A549 (cell line): ENCODE data around the gene MAPT. TPM values are rescaled to one million over a fixed set of nuclear protein-coding genes. Genes with fewer than 3 reads are reported as not detected.

ENCODE experiments used
- ATAC-seq, 2 experiments: fragments of 200-7000 bp in 1 of 2; fragments of >200 bp in 1 of 2; cut with Nextera tagmentation in 1 of 2; cut with Tn5 transposase in 1 of 2; 3 replicates each; pipeline versions ENCODE4 v1.8.0 to v1.9.1; 2018 to 2020; ENCODE audit warnings: mild to moderate bottlenecking in 1 of 2, moderate library complexity in 1 of 2
- CTCF ChIA-PET: fragments of 300-600 bp; sonication (Branson Sonifier 250); formaldehyde crosslinking; extraction: SDS; loops from one replicate; lab custom pipeline; 2021; ENCODE audit warnings: antibody characterized with exemption, inconsistent platforms; lab: Yijun Ruan, JAX
- POLR2A ChIA-PET: fragments of 350-600 bp; formaldehyde crosslinking; extraction: SDS; loops from one replicate; lab custom pipeline; 2021; ENCODE audit warnings: antibody characterized with exemption, inconsistent platforms; lab: Yijun Ruan, JAX
- DNase-seq, 2 experiments: peaks; one replicate each; pipeline versions ENCODE4 v3.0.0 to v3.0.0-alpha.2; 2011 to 2016; ENCODE audit warnings: low read depth in 1 of 2, low spot score in 1 of 2
- FAIRE-seq: peaks from 2 replicates; lab custom pipeline; 2011; peaks lifted over from hg19 to GRCh38; lab: Jason Lieb, UNC
- H3K27ac ChIP-seq, 2 experiments: fragments of >200 bp; sonication (Bioruptor Twin); formaldehyde crosslinking; 3 replicates each; pipeline ENCODE4 v1.5.1; 2016 to 2017
- H3K4me1 ChIP-seq: fragments of >200 bp; sonication (Bioruptor Twin); formaldehyde crosslinking; 3 replicates; pipeline ENCODE4 v1.6.1; 2016
- H3K4me2 ChIP-seq: fragments of >200 bp; sonication (Bioruptor Twin); formaldehyde crosslinking; 3 replicates; pipeline ENCODE4 v1.6.1; 2016
- H3K4me3 ChIP-seq: fragments of >200 bp; sonication (Bioruptor Twin); formaldehyde crosslinking; 3 replicates; pipeline ENCODE4 v1.5.1; 2016
- H3K9me3 ChIP-seq: fragments of >200 bp; sonication (Bioruptor Twin); formaldehyde crosslinking; 3 replicates; pipeline ENCODE4 v1.6.1; 2016
- FOXS1 ChIP-seq: fragments of 250-450 bp; sonication (Bioruptor Pico); IDR thresholded peaks from 2 replicates; pipeline ENCODE4 v1.5.0; 2020; ENCODE audit warnings: mild to moderate bottlenecking, moderate library complexity
- GATA3 ChIP-seq: IDR thresholded peaks from 2 replicates; pipeline ENCODE4 v1.6.1; 2012; ENCODE audit warnings: borderline replicate concordance
- HOXA7 ChIP-seq: fragments of 250-450 bp; sonication (Bioruptor Pico); IDR thresholded peaks from 2 replicates; pipeline ENCODE4 v1.5.0; 2020; ENCODE audit warnings: mild to moderate bottlenecking, moderate library complexity
- JUN ChIP-seq, 2 experiments: fragments of >200 bp; sonication (Bioruptor Twin); formaldehyde crosslinking; IDR thresholded peaks; 2 replicates in 1 of 2; 3 replicates in 1 of 2; pipeline ENCODE4 v1.6.1; 2016 to 2017
- JUNB ChIP-seq: fragments of >200 bp; sonication (Bioruptor Twin); formaldehyde crosslinking; IDR thresholded peaks from 2 replicates; pipeline ENCODE4 v1.6.1; 2016
- KDM1A ChIP-seq: fragments of 200-600 bp; sonication (generic); IDR thresholded peaks from 2 replicates; pipeline ENCODE4 v1.6.1; 2016; ENCODE audit warnings: low read depth, mild to moderate bottlenecking
- KDM5A ChIP-seq: fragments of 200-600 bp; sonication (generic); IDR thresholded peaks from 2 replicates; pipeline ENCODE4 v1.6.1; 2016; ENCODE audit warnings: antibody characterized with exemption, mild to moderate bottlenecking
- MAZ ChIP-seq: fragments of 150-350 bp; IDR thresholded peaks from 2 replicates; pipeline ENCODE4 v1.6.1; 2014; ENCODE audit warnings: antibody characterized with exemption, low read depth, low read length, borderline replicate concordance
- MYC ChIP-seq: IDR thresholded peaks from 2 replicates; pipeline ENCODE4 v1.6.1; 2012; ENCODE audit warnings: mild to moderate bottlenecking, inconsistent platforms, low read length, improper control_type of control experiment, borderline replicate concordance
- NPAS2 ChIP-seq: fragments of 250-450 bp; sonication (Bioruptor Pico); IDR thresholded peaks from 2 replicates; pipeline ENCODE4 v1.8.0; 2022; ENCODE audit warnings: mild to moderate bottlenecking, moderate library complexity, borderline replicate concordance
- POLR2AphosphoS2 ChIP-seq: conservative IDR thresholded peaks from 2 replicates; pipeline ENCODE4 v1.6.1; 2012; ENCODE audit warnings: low read length, improper control_type of control experiment, inconsistent platforms
- RARB ChIP-seq: fragments of 250-450 bp; sonication (Bioruptor Pico); IDR thresholded peaks from 2 replicates; pipeline ENCODE4 v1.8.0; 2021; ENCODE audit warnings: mild to moderate bottlenecking, moderate library complexity
- RCOR1 ChIP-seq: fragments of 150-350 bp; IDR thresholded peaks from 2 replicates; pipeline ENCODE4 v1.6.1; 2014; ENCODE audit warnings: antibody characterized with exemption, low read length, low read depth
- SMC3 ChIP-seq: fragments of >200 bp; sonication (Bioruptor Twin); formaldehyde crosslinking; IDR thresholded peaks from 3 replicates; pipeline ENCODE4 v1.6.1; 2018; ENCODE audit warnings: inconsistent platforms
- SREBF2 ChIP-seq: fragments of 450-650 bp; IDR thresholded peaks from 2 replicates; pipeline ENCODE4 v1.6.1; 2014; ENCODE audit warnings: mild to moderate bottlenecking, moderate library complexity
- TFCP2L1 ChIP-seq: fragments of 250-450 bp; sonication (Bioruptor Pico); IDR thresholded peaks from 2 replicates; pipeline ENCODE4 v1.5.0; 2021; ENCODE audit warnings: mild to moderate bottlenecking
- ZFP36 ChIP-seq: fragments of 450-650 bp; IDR thresholded peaks from 2 replicates; pipeline ENCODE4 v1.6.1; 2014; ENCODE audit warnings: borderline replicate concordance; ENCODE audit not compliant: partially characterized antibody
- WGBS: methylation state at CpG from one replicate; pipeline ENCODE4 v1.1.6; 2017; ENCODE audit errors: missing lambda C conversion rate; 5-methylcytosine and 5-hydroxymethylcytosine counted together
- polyA plus RNA-seq, 4 experiments: library from polyadenylated mRNA; depleted of rRNA in 3 of 4; stranded (reverse); fragments of >200 nt; fragmentation: RNase III in 1 of 4; extraction: RNeasy Plus Mini Kit Qiagen cat#74134 plus additional on column Dnase treatment in 1 of 4; gene quantifications; 2 replicates in 3 of 4; 3 replicates in 1 of 4; pipeline ENCODE4 v1.2.3, GENCODE V29; 2011 to 2017
- TF ChIP-seq, protein P1 (sequence below): fragments of >200 bp; sonication (Bioruptor Twin); formaldehyde crosslinking; IDR thresholded peaks from 2 replicates; pipeline ENCODE4 v1.6.1; 2016
- TF ChIP-seq, protein P2 (sequence below): fragments of 200-600 bp; sonication (generic); IDR thresholded peaks from 2 replicates; pipeline ENCODE4 v1.6.1; 2016; ENCODE audit warnings: antibody characterized with exemption, mild to moderate bottlenecking, moderate library complexity
- TF ChIP-seq, protein P3 (sequence below): fragments of >200 bp; sonication (Bioruptor Twin); formaldehyde crosslinking; IDR thresholded peaks from 3 replicates; pipeline ENCODE4 v1.5.1; 2016

Gene MAPT
- polyA plus RNA-seq, 2 of the 4 experiments (the other 2 are of a cell fraction): 1.2 to 1.6 TPM

DNA sequence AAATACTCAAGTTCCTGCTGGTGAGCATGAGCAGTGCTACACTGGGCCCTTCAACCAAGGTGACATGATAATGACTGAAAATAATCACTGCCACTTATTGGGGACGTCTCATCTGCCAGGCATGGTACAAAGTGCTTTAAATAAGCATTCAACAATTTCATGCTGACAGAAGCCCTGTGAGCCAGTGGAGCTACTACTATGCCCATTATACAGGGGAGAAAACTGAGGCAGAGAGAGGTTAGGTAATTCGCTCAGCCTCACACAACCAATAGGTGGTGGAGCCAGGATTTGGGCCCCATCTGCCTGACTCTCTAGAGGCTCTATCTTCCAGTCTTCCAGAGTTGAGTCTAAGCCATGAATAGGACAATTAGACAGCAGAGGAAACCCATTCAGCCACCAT lies 74.4 kb downstream of the MAPT start:
- FAIRE-seq (no peak), ATAC-seq (no peak), DNase-seq (no peak)
- 0% methylated on average over 2 of the region's 2 CpGs for WGBS
- POLR2A ChIA-PET: no interaction called here
- CTCF ChIA-PET: interaction anchor here (0.9 to 2.1 kb wide), 3 partner anchors 9 to 34 kb away, joined by 3 to 16 read pairs (median 5); no protein-coding TSS in a partner anchor
- H3K9me3 ChIP-seq: peaks cover 10% of the 10 kb centered on the region; the same call in 2 of the 3 replicates
- H3K4me1 ChIP-seq: no peaks in the 10 kb centered on the region
- TF ChIP-seq HOXA7 (CRISPR knock-in tag): no peak
- no peak for TF ChIP-seq POLR2AphosphoS2
- TF ChIP-seq GATA3: no peak
- TF ChIP-seq JUN (IDR thresholded peaks at IDR 0.05): no peak
- no peak for TF ChIP-seq TFCP2L1 (CRISPR knock-in tag)
- no peak for TF ChIP-seq MAZ
- TF ChIP-seq JUNB: no peak
- no peak for TF ChIP-seq KDM5A
- TF ChIP-seq ZFP36: no peak
- no peak for TF ChIP-seq KDM1A
- no peak for TF ChIP-seq MYC
- TF ChIP-seq FOXS1 (CRISPR knock-in tag): no peak
- TF ChIP-seq, protein P1, sequence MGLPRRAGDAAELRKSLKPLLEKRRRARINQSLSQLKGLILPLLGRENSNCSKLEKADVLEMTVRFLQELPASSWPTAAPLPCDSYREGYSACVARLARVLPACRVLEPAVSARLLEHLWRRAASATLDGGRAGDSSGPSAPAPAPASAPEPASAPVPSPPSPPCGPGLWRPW: no peak
- no peak for TF ChIP-seq RCOR1
- TF ChIP-seq, protein P2, sequence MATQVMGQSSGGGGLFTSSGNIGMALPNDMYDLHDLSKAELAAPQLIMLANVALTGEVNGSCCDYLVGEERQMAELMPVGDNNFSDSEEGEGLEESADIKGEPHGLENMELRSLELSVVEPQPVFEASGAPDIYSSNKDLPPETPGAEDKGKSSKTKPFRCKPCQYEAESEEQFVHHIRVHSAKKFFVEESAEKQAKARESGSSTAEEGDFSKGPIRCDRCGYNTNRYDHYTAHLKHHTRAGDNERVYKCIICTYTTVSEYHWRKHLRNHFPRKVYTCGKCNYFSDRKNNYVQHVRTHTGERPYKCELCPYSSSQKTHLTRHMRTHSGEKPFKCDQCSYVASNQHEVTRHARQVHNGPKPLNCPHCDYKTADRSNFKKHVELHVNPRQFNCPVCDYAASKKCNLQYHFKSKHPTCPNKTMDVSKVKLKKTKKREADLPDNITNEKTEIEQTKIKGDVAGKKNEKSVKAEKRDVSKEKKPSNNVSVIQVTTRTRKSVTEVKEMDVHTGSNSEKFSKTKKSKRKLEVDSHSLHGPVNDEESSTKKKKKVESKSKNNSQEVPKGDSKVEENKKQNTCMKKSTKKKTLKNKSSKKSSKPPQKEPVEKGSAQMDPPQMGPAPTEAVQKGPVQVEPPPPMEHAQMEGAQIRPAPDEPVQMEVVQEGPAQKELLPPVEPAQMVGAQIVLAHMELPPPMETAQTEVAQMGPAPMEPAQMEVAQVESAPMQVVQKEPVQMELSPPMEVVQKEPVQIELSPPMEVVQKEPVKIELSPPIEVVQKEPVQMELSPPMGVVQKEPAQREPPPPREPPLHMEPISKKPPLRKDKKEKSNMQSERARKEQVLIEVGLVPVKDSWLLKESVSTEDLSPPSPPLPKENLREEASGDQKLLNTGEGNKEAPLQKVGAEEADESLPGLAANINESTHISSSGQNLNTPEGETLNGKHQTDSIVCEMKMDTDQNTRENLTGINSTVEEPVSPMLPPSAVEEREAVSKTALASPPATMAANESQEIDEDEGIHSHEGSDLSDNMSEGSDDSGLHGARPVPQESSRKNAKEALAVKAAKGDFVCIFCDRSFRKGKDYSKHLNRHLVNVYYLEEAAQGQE: no peak
- TF ChIP-seq, all 56 proteins: peak for 0
- Histone ChIP-seq H3K4me2 (no peak overlapping the region), H3K4me3 (no peak overlapping the region), H3K27ac (no peak overlapping the region)

DNA sequence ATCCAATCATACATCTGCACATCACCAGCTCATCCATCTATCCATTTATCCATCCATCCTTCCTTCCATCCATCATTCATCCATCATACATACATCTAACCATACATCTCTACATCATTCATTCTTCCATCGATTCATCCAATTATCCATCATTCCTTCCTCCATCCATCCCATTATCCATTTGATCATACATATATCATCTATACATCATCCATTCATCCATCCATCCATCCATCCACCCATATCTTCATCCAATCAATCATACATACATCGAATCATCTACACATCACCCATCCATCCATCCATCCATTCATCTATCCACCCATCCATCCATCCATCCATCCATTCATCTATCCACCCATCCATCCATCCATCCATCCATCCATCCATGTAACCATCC lies 75.4 kb downstream of the MAPT start:
- H3K9me3 ChIP-seq: peaks cover 10% of the 10 kb centered on the region; the same call in 2 of the 3 replicates
- H3K4me3 ChIP-seq: no peak overlapping the region
- H3K4me2 ChIP-seq: no peak overlapping the region
- POLR2A ChIA-PET: no interaction called here
- CTCF ChIA-PET: interaction anchor here (0.6 to 1.8 kb wide), 2 partner anchors 21 to 170 kb away, joined by 3 to 9 read pairs; no protein-coding TSS in a partner anchor
- DNase-seq: no peak
- ATAC-seq: no peak
- TF ChIP-seq SMC3 (no peak), TFCP2L1 (CRISPR knock-in tag) (no peak), RARB (no peak)
- TF ChIP-seq, protein P3, sequence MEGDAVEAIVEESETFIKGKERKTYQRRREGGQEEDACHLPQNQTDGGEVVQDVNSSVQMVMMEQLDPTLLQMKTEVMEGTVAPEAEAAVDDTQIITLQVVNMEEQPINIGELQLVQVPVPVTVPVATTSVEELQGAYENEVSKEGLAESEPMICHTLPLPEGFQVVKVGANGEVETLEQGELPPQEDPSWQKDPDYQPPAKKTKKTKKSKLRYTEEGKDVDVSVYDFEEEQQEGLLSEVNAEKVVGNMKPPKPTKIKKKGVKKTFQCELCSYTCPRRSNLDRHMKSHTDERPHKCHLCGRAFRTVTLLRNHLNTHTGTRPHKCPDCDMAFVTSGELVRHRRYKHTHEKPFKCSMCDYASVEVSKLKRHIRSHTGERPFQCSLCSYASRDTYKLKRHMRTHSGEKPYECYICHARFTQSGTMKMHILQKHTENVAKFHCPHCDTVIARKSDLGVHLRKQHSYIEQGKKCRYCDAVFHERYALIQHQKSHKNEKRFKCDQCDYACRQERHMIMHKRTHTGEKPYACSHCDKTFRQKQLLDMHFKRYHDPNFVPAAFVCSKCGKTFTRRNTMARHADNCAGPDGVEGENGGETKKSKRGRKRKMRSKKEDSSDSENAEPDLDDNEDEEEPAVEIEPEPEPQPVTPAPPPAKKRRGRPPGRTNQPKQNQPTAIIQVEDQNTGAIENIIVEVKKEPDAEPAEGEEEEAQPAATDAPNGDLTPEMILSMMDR: no peak
- no peak for FAIRE-seq
- 11% methylated on average over 2 of the region's 2 CpGs for WGBS
- H3K4me1 ChIP-seq: no peaks in the 10 kb centered on the region
- no peak overlapping the region for H3K27ac ChIP-seq

DNA sequence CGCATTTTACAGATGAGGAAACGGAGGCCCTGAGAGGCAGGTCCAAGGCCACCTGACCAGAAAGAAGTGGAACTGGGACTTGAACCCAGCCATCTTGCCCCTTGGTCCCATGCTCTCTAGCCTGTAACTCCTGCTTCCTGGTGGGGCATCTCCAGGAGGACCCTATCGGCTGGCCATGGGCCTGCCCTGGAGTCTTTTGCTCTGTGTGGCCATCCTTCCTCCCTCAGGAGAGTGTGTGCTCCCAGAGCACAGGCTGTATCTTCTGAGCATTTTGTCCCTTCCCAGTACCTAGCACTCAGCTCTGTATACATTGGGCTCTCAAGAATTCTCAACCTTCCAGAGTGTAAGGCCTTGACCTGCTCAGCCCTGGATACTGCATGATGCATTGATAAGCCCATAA lies 76.3 kb downstream of the MAPT start:
- ATAC-seq (no peak), FAIRE-seq (no peak), DNase-seq (no peak)
- no peak overlapping the region for H3K4me2 ChIP-seq
- CTCF ChIA-PET: interaction anchor here (0.7 to 2.5 kb wide), 5 partner anchors 16 to 138 kb away, joined by 3 to 9 read pairs (median 5); no protein-coding TSS in a partner anchor
- POLR2A ChIA-PET: no interaction called here
- H3K4me1 ChIP-seq: no peaks in the 10 kb centered on the region
- 58% methylated on average over 3 of the region's 3 CpGs for WGBS
- H3K9me3 ChIP-seq: peaks cover 10% of the 10 kb centered on the region; the same call in 2 of the 3 replicates
- H3K27ac ChIP-seq: no peak overlapping the region
- H3K4me3 ChIP-seq: no peak overlapping the region
- TF ChIP-seq GATA3 (no peak), SREBF2 (no peak), NPAS2 (no peak)
- TF ChIP-seq, protein P2: no peak
